ENCODE measurements around the gene STARD5.

STARD5 gene

GRCh38 chr15:81261172-81261811, 62.6 kb downstream of the STARD5 start:
- TF ChIP-seq CTCF (conservative IDR thresholded peaks at IDR 0.05; ENCODE audit: control insufficient read depth, insufficient read depth, low read depth, low read length) = no peak
- DNase-seq (ENCODE audit: low read depth) = no peak
- no peak overlapping the region for H3K4me3 ChIP-seq (ENCODE audit: control insufficient read depth, low read depth, low read length)

- H3K4me3 ChIP-seq (ENCODE audit: control insufficient read depth, low read depth, low read length) = no peak overlapping the region
- DNase-seq (ENCODE audit: low read depth) = no peak
- no peak for TF ChIP-seq CTCF (conservative IDR thresholded peaks at IDR 0.05; ENCODE audit: control insufficient read depth, insufficient read depth, low read depth, low read length)
Measured at GRCh38 chr15:81259760-81260298, 64.1 kb downstream of the STARD5 start.
